GM12878 (cell line): Measurements from ENCODE around the gene FLACC1.

ENCODE experiments used
- CEBPB ChIP-seq, 2 experiments: fragments of 150-350 bp in 1 of 2; IDR thresholded peaks; 2 replicates each; pipeline ENCODE4 v1.6.1; 2012 to 2014; ENCODE audit warnings: low read depth in 2 of 2, low read length in 2 of 2, borderline replicate concordance in 1 of 2, inconsistent platforms in 1 of 2
- ESRRA ChIP-seq: IDR thresholded peaks from 2 replicates; pipeline ENCODE4 v1.6.1; 2012; ENCODE audit warnings: mild to moderate bottlenecking, low read length, improper control_type of control experiment
- MAX ChIP-seq: IDR thresholded peaks from 2 replicates; pipeline ENCODE4 v1.6.1; 2012; ENCODE audit warnings: low read depth, low read length, improper control_type of control experiment
- RB1 ChIP-seq: fragments of 450-650 bp; formaldehyde crosslinking; IDR thresholded peaks from 2 replicates; pipeline ENCODE4 v1.6.1; 2017; ENCODE audit warnings: mild to moderate bottlenecking, borderline replicate concordance
- TAF1 ChIP-seq: IDR thresholded peaks from 2 replicates; pipeline ENCODE4 v1.6.1; 2011; ENCODE audit warnings: mild to moderate bottlenecking, low read depth, low read length, borderline replicate concordance
- YY1 ChIP-seq: IDR thresholded peaks from 2 replicates; pipeline ENCODE4 v1.6.1; 2011; ENCODE audit warnings: low read depth, mild to moderate bottlenecking, low read length

- TF ChIP-seq ESRRA (no peak), RB1 (no peak), YY1 (no peak), TAF1 (no peak), CEBPB (IDR thresholded peaks at IDR 0.05; ENCODE audit: borderline replicate concordance in 1 of 2, low read depth in 2 of 2, low read length in 2 of 2) (no peak), MAX (no peak)
Measured at GRCh38 chr2:201353116-201353515, 4.0 kb downstream of the FLACC1 start.
